GM18907 (cell line): Measurements from ENCODE around the gene GRIK3.

ENCODE experiments used
- ATAC-seq: cut with Tn5 transposase; IDR thresholded peaks from one replicate; pipeline ENCODE4 v1.9.1; 2021; ENCODE audit warnings: mild to moderate bottlenecking, moderate library complexity; ENCODE audit not compliant: unreplicated experiment

GRIK3 gene

GRCh38 chr1:36835696-36836095 is 198.6 kb downstream of the GRIK3 start:
- ATAC-seq, result no peak

- ATAC-seq, result no peak
These were observed 199.2 kb downstream of the GRIK3 start for GRCh38 chr1:36835017-36835695.

- ATAC-seq, result no peak
These were observed 199.7 kb downstream of the GRIK3 start for GRCh38 chr1:36834586-36834985.

GRCh38 chr1:36831186-36831810 is 203.0 kb downstream of the GRIK3 start:
- ATAC-seq, result no peak

- no peak for ATAC-seq
These were observed 204.4 kb downstream of the GRIK3 start for GRCh38 chr1:36829961-36830360.

GRCh38 chr1:36829066-36829465 is 205.2 kb downstream of the GRIK3 start:
- ATAC-seq, result no peak

GRCh38 chr1:36825226-36825625 is 209.1 kb downstream of the GRIK3 start:
- no peak for ATAC-seq

GRCh38 chr1:36824390-36824861 is 209.9 kb downstream of the GRIK3 start:
- ATAC-seq, result no peak

GRCh38 chr1:36822648-36823047 is 211.7 kb downstream of the GRIK3 start:
- ATAC-seq, result no peak

GRCh38 chr1:36821386-36821785 is 212.9 kb downstream of the GRIK3 start:
- ATAC-seq, result no peak

GRCh38 chr1:36818771-36819170 is 215.5 kb downstream of the GRIK3 start:
- no peak for ATAC-seq

GRCh38 chr1:36816348-36816747 is 218.0 kb downstream of the GRIK3 start:
- ATAC-seq, result no peak

- ATAC-seq, result no peak
These were observed 219.5 kb downstream of the GRIK3 start for GRCh38 chr1:36814774-36815173.

- ATAC-seq, result no peak
These were observed 220.2 kb downstream of the GRIK3 start for GRCh38 chr1:36814083-36814482.

GRCh38 chr1:36807262-36807661 is 227.1 kb downstream of the GRIK3 start:
- no peak for ATAC-seq

GRCh38 chr1:36805979-36806640 is 228.2 kb downstream of the GRIK3 start:
- ATAC-seq, result no peak

GRCh38 chr1:36804669-36805314 is 229.5 kb downstream of the GRIK3 start:
- no peak for ATAC-seq

GRCh38 chr1:36803868-36804570 is 230.3 kb downstream of the GRIK3 start:
- no peak for ATAC-seq

GRCh38 chr1:36802018-36802417 is 232.3 kb downstream of the GRIK3 start:
- no peak for ATAC-seq

GRCh38 chr1:36797761-36798160 is 236.6 kb downstream of the GRIK3 start:
- ATAC-seq, result no peak

GRCh38 chr1:36796733-36797132 is 237.6 kb downstream of the GRIK3 start:
- ATAC-seq, result no peak
